ENCODE results near the gene NPBWR2.

NPBWR2 gene

DNA sequence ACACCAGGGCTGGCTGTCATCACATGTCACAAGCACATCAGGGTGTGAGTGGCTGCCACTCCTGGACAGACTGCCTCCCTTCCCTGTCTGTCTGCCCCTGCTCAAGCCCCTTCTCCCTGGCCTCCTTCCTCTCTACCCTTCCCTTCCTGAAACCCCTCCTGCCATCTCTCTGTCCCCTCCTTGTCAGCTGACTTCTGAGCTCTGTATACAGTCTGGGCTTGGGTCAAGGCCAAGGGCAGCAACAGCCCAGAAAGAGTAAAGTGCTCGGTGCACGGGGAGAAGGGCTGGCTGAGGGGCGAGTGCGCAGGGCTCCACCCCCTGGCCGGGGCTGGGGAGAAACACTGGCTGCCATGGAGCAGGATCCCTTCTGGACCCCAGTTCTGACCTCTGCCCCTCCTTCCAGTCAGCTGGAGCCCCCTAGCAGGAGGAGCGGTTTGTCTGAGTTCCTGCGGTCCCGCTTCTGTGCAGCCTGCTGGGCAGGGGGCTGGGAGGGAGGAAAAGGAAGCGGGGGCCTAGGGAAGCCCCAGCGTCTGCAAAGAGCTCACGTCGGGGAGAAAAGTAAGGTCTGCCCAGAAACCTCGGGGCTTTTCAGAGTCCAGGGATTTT, 25.1 kb downstream of the NPBWR2 start:
- POLR2A ChIA-PET: no interaction called here
- DNase-seq (ENCODE audit: extremely low spot score): no peak
- CTCF ChIA-PET: interaction anchor here (1.6 to 3.7 kb wide), 7 partner anchors 12 to 68 kb away, joined by 5 to 24 read pairs (median 7); no protein-coding TSS in a partner anchor
- TF ChIP-seq, protein P1, sequence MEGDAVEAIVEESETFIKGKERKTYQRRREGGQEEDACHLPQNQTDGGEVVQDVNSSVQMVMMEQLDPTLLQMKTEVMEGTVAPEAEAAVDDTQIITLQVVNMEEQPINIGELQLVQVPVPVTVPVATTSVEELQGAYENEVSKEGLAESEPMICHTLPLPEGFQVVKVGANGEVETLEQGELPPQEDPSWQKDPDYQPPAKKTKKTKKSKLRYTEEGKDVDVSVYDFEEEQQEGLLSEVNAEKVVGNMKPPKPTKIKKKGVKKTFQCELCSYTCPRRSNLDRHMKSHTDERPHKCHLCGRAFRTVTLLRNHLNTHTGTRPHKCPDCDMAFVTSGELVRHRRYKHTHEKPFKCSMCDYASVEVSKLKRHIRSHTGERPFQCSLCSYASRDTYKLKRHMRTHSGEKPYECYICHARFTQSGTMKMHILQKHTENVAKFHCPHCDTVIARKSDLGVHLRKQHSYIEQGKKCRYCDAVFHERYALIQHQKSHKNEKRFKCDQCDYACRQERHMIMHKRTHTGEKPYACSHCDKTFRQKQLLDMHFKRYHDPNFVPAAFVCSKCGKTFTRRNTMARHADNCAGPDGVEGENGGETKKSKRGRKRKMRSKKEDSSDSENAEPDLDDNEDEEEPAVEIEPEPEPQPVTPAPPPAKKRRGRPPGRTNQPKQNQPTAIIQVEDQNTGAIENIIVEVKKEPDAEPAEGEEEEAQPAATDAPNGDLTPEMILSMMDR (IDR thresholded peaks at IDR 0.05; ENCODE audit: control extremely low read depth, extremely low read depth, low read depth, missing control alignments): no peak

DNA sequence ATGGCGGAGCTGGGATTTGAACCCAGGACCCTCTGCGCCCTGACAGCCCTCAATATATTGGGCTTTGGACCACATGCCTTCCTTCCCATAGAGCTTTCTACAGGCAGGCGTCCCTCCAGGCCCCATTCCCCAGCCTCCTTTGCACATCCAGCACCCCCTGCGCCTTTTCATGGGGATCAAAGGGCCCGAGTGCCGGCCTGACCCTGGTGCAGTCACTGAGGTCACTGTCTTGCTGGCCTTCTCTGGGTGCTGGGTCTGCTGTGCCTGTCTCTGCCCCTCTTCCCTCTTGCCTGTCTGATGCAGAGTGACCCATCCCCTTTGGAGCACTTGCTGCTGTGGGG, 25.8 kb downstream of the NPBWR2 start:
- CTCF ChIA-PET: interaction anchor here (1.1 to 3.7 kb wide), 5 partner anchors 21 to 101 kb away, joined by 3 to 24 read pairs (median 5); partner anchors contain the start of gene PRPF6
- TF ChIP-seq, protein P1 (IDR thresholded peaks at IDR 0.05; ENCODE audit: control extremely low read depth, extremely low read depth, low read depth, missing control alignments): no peak
- DNase-seq (ENCODE audit: extremely low spot score): no peak
- POLR2A ChIA-PET: no interaction called here

DNA sequence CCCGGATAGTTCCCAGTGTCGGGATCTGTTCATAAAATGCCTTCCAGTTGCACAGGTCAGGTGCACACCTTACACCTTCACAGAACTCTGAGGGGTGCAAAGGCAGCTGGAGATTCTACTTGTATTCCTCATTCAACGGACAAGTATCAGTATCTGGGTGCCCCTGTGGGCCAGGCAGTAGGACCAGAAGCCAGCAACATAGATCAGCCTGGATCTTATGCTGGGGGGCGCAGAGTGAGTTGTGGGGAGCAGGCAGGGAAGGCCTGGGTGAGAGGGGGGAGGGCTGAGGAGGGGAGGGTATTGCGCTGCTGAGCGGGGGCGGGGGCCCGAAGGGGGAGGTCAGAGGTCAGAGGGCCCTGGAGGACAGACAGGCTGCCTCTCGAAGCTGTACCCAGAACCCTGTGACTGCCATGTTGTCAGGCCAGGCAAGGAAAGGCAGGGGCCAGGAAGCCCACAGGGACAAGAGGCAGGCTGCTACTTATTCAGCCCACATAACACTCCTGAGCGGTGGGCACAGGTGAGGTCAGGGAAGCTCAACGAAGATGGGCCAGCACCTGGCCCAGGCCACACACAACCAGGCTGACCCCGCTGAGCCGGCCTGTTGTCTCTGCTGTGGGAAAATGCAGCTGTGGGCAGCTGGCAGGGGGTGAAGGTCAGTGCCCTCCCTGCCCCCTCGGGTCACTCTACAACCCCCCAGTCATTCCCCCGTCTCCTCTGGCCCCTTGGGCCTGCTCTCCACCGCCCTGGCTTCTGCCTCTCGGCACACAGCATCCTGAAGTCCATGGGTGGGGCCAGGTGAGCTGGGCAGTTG, 26.3 kb downstream of the NPBWR2 start:
- TF ChIP-seq, protein P1 (IDR thresholded peaks at IDR 0.05; ENCODE audit: control extremely low read depth, extremely low read depth, low read depth, missing control alignments): no peak
- DNase-seq (ENCODE audit: extremely low spot score): no peak
- CTCF ChIA-PET: interaction anchor here (1.1 to 3.7 kb wide), 6 partner anchors 22 to 100 kb away, joined by 3 to 24 read pairs (median 6); partner anchors contain the start of gene PRPF6
- POLR2A ChIA-PET: no interaction called here

DNA sequence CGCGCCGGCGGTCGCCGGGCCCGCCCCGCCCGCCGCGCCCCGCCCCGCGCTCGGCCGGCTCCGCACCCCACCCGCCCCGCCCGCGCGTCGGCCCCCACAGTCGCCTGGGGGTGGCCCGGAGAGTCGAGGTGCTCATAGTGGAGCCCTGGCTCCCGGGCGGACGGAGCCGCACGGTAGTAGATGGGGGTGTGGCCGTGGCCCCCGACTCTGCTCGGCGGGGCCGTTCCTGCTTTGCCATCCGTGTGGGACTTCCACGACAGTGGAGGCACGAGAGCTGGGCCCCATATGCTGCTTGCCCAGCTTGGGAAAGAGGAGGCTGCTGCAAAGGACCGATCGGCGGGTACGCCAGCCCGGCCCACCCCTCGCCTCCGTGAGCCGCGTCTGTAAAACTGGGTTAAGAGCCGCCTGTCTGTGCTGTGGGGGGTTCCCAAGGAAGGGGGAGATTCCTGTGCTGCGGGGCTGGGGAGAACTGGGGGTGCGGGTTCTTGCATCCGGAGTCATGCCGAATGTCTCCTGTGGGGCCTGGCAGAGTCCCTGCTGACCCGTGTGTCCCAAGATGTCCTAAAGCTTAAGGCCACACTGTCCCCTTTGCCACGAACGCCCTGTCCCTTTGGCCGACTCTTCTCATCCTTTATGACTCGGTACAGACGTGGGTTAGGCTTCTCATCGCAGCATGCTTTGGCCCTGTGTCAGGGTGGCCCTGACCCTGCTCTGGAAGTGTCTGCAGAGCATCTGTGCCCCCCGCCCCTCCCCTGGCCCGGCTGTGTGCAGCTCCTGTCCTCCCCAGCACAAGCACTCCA, 27.2 kb downstream of the NPBWR2 start, which contains the start of gene OPRL1:
Gene OPRL1 (plus strand): TSS at position 70 of the 800 bp plus-strand sequence. CDS start 12,639 bp downstream, outside the sequence.
- CTCF ChIA-PET: interaction anchor here (1.1 to 3.7 kb wide), 8 partner anchors 10 to 100 kb away, joined by 3 to 24 read pairs (median 6); partner anchors contain the start of gene PRPF6
- TF ChIP-seq, protein P1 (IDR thresholded peaks at IDR 0.05; ENCODE audit: control extremely low read depth, extremely low read depth, low read depth, missing control alignments): no peak
- DNase-seq (ENCODE audit: extremely low spot score): no peak
- POLR2A ChIA-PET: interaction anchor here (0.6 kb wide), 1 partner anchor 538 kb away, joined by 5 read pairs; no protein-coding TSS in a partner anchor

DNA sequence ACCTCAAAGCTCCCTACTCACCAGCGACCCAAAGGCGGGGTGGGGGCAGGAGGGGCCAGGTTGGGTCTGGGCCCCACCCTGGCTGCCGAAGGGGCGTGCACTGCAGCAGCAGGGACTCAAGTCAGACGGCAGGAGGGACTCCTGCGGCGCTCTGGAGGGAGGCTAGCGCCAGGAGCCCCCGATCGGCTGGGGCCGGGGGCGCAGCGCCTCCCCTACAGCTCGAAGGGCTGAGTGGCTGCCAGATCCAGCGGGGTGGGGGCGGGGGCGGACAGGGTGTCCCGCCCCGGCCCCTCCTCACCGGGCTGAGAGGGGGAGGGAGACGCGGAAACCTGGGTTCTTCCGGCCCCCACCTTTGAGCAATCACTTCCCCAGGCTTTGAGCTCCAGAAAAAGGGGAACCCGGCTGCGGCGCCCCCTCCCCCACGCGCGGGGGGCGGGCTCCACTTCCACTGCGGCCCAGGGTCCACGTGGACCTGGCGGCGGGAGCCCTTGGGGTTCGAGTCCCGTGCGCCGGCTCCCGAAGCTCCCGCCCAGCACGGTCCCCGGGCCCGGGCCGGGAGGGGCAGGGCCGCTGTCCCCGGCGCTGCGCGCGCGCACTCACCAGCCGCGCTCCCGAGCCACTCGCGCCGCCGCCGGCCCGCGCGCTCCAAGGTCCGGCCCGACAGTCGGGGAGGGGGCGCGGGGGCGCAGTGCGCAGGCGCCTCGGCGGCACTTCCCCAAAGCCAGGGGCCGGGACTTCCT, 27.9 kb downstream of the NPBWR2 start, which contains the start of gene RGS19:
Gene RGS19 (minus strand): TSS at position 246 of the 740 bp plus-strand sequence. CDS start 2,632 bp downstream, outside the sequence.
- DNase-seq (ENCODE audit: extremely low spot score): peak; percentile 92
- POLR2A ChIA-PET: interaction anchor here (0.6 kb wide), 2 partner anchors 109 to 537 kb away, joined by 5 to 6 read pairs; no protein-coding TSS in a partner anchor
- TF ChIP-seq, protein P1 (IDR thresholded peaks at IDR 0.05; ENCODE audit: control extremely low read depth, extremely low read depth, low read depth, missing control alignments): no peak
- CTCF ChIA-PET: interaction anchor here (1.6 to 3.7 kb wide), 5 partner anchors 10 to 41 kb away, joined by 3 to 24 read pairs (median 6); no protein-coding TSS in a partner anchor

Data from GM10248 (cell line).